Measurements from ENCODE around the gene HCN2. TPM values are rescaled to one million over a fixed set of nuclear protein-coding genes. Genes with fewer than 3 reads are reported as not detected.
A peak's percentile ranks its signal among the peaks of the same experiment; 100 is the strongest.

The HCN2 gene
- total and polyA plus RNA-seq, 9 of the 15 experiments (the other 6 are each of a cell fraction or from before 2014, with no cell fraction given) = 0.29 to 4.2 (median 0.82) TPM; not detected in 2

GRCh38 chr19:610801-611480 lies 21.3 kb downstream of the HCN2 start (continued):
- TF ChIP-seq TRIM25 (IDR thresholded peaks at IDR 0.05; ENCODE audit: borderline replicate concordance) = no peak
- no peak for TF ChIP-seq MLLT1 (IDR thresholded peaks at IDR 0.05)
- TF ChIP-seq L3MBTL2 (IDR thresholded peaks at IDR 0.05) = peak; percentile 72; the same call in 1 of the 2 replicates
- no peak for TF ChIP-seq BRD4 (IDR thresholded peaks at IDR 0.05)
- peak; percentile 69 for TF ChIP-seq NCOR1 (IDR thresholded peaks at IDR 0.05)
- no peak for TF ChIP-seq MXI1 (IDR thresholded peaks at IDR 0.05; ENCODE audit: low read depth, low read length)
- no peak for TF ChIP-seq PYGO2 (tag; IDR thresholded peaks at IDR 0.05)
- TF ChIP-seq ZBTB2 (IDR thresholded peaks at IDR 0.05) = 0 out of 2 replicates have a peak, but pooled peaks have one; percentile 49
- peak; percentile 63; the same call in 1 of the 2 replicates for TF ChIP-seq PHF21A (IDR thresholded peaks at IDR 0.05; ENCODE audit: borderline replicate concordance, low read depth)
- TF ChIP-seq ZFPM2 (CRISPR knock-in tag; IDR thresholded peaks at IDR 0.05) = no peak
- peak; percentile 36; the same call in 1 of the 2 replicates for TF ChIP-seq KLF16 (IDR thresholded peaks at IDR 0.05)
- no peak for TF ChIP-seq NUFIP1 (IDR thresholded peaks at IDR 0.05; ENCODE audit: partially characterized antibody)
- no peak for TF ChIP-seq CHD4 (IDR thresholded peaks at IDR 0.05; ENCODE audit: insufficient read depth, insufficient replicate concordance, low read depth, low read length, poor library complexity, severe bottlenecking)
- no peak for TF ChIP-seq ATF2 (CRISPR knock-in tag; IDR thresholded peaks at IDR 0.05)
- peak; percentile 49 to 69; a peak in 3 of 4 replicates for TF ChIP-seq MNT (conservative IDR thresholded peaks at IDR 0.05)
- TF ChIP-seq PPARD (CRISPR knock-in tag; IDR thresholded peaks at IDR 0.05) = no peak
- TF ChIP-seq SRSF7 (optimal IDR thresholded peaks at IDR 0.05; ENCODE audit: low read depth, low read length) = no peak
- TF ChIP-seq VEZF1 (CRISPR knock-in tag; IDR thresholded peaks at IDR 0.05) = peak; percentile 98
